ENCODE data around the gene NUP42. TPM values are rescaled to one million over a fixed set of nuclear protein-coding genes. Genes with fewer than 3 reads are reported as not detected.

NUP42 gene
- total RNA-seq, 1 donor from 2014 or later = 36.9 TPM

GRCh38 chr7:23207021-23207420, 25.2 kb downstream of the NUP42 start:
- DNase-seq (ENCODE audit: low read depth) (no peak), FAIRE-seq (no peak)
- Histone ChIP-seq H2AFZ (ENCODE audit: low read depth, low read length) (no peak overlapping the region), H3K36me3 (ENCODE audit: insufficient read depth, low read length) (no peaks in the 10 kb centered on the region), H4K20me1 (ENCODE audit: insufficient read depth, low read length) (no peaks in the 10 kb centered on the region), H3K4me2 (ENCODE audit: low read length) (no peak overlapping the region), H3K27me3 (ENCODE audit: insufficient read depth, low read length) (no peaks in the 10 kb centered on the region), H3K27ac (ENCODE audit: low read depth, low read length) (no peak overlapping the region), H3K4me3 (ENCODE audit: insufficient read depth, low read depth, low read length) (no peak overlapping the region), H3K9me3 (ENCODE audit: insufficient read depth, low read depth, low read length) (peaks cover 2% of the 10 kb centered on the region), H3K4me1 (ENCODE audit: insufficient read depth, low read length) (no peaks in the 10 kb centered on the region), H3K79me2 (ENCODE audit: insufficient read depth, low read length) (no peaks in the 10 kb centered on the region), H3K9ac (ENCODE audit: low read length) (no peak overlapping the region)
- Mint-ChIP-seq H3K9me3 (ENCODE audit: unreplicated experiment) (no peaks in the 10 kb centered on the region), H3K4me1 (ENCODE audit: low read depth, unreplicated experiment) (no peaks in the 10 kb centered on the region), H3K4me3 (ENCODE audit: unreplicated experiment) (no peak overlapping the region), H3K27ac (ENCODE audit: unreplicated experiment) (no peak overlapping the region), H3K36me3 (ENCODE audit: low read depth, unreplicated experiment) (peaks cover 2% of the 10 kb centered on the region), H3K27me3 (ENCODE audit: low read depth, unreplicated experiment) (peaks cover 21% of the 10 kb centered on the region)
- TF ChIP-seq EZH2 (IDR thresholded peaks at IDR 0.05; ENCODE audit: insufficient read depth, low read length) (no peak), CTCF (IDR thresholded peaks at IDR 0.05; ENCODE audit: insufficient read depth, low read depth, low read length) (no peak)

GRCh38 chr7:23207884-23208283, 26.0 kb downstream of the NUP42 start:
- Mint-ChIP-seq H3K9me3 (ENCODE audit: unreplicated experiment) (no peaks in the 10 kb centered on the region), H3K4me3 (ENCODE audit: unreplicated experiment) (no peak overlapping the region), H3K36me3 (ENCODE audit: low read depth, unreplicated experiment) (peaks cover 2% of the 10 kb centered on the region), H3K27ac (ENCODE audit: unreplicated experiment) (no peak overlapping the region), H3K27me3 (ENCODE audit: low read depth, unreplicated experiment) (peaks cover 26% of the 10 kb centered on the region), H3K4me1 (ENCODE audit: low read depth, unreplicated experiment) (no peaks in the 10 kb centered on the region)
- Histone ChIP-seq H3K9me3 (ENCODE audit: insufficient read depth, low read depth, low read length) (peaks cover 2% of the 10 kb centered on the region), H2AFZ (ENCODE audit: low read depth, low read length) (no peak overlapping the region), H3K79me2 (ENCODE audit: insufficient read depth, low read length) (no peaks in the 10 kb centered on the region), H3K27me3 (ENCODE audit: insufficient read depth, low read length) (no peaks in the 10 kb centered on the region), H3K4me1 (ENCODE audit: insufficient read depth, low read length) (no peaks in the 10 kb centered on the region), H3K36me3 (ENCODE audit: insufficient read depth, low read length) (no peaks in the 10 kb centered on the region), H4K20me1 (ENCODE audit: insufficient read depth, low read length) (no peaks in the 10 kb centered on the region), H3K4me2 (ENCODE audit: low read length) (no peak overlapping the region), H3K27ac (ENCODE audit: low read depth, low read length) (no peak overlapping the region), H3K9ac (ENCODE audit: low read length) (no peak overlapping the region), H3K4me3 (ENCODE audit: insufficient read depth, low read depth, low read length) (no peak overlapping the region)
- DNase-seq (ENCODE audit: low read depth) = no peak
- FAIRE-seq = no peak
- TF ChIP-seq EZH2 (IDR thresholded peaks at IDR 0.05; ENCODE audit: insufficient read depth, low read length) = no peak
- no peak for TF ChIP-seq CTCF (IDR thresholded peaks at IDR 0.05; ENCODE audit: insufficient read depth, low read depth, low read length)

- no peak for TF ChIP-seq EZH2 (IDR thresholded peaks at IDR 0.05; ENCODE audit: insufficient read depth, low read length)
- TF ChIP-seq CTCF (IDR thresholded peaks at IDR 0.05; ENCODE audit: insufficient read depth, low read depth, low read length) = no peak
- Mint-ChIP-seq H3K27me3 (ENCODE audit: low read depth, unreplicated experiment) (peaks cover 26% of the 10 kb centered on the region), H3K36me3 (ENCODE audit: low read depth, unreplicated experiment) (peaks cover 2% of the 10 kb centered on the region), H3K27ac (ENCODE audit: unreplicated experiment) (no peak overlapping the region), H3K9me3 (ENCODE audit: unreplicated experiment) (no peaks in the 10 kb centered on the region), H3K4me3 (ENCODE audit: unreplicated experiment) (no peak overlapping the region), H3K4me1 (ENCODE audit: low read depth, unreplicated experiment) (no peaks in the 10 kb centered on the region)
- Histone ChIP-seq H3K4me3 (ENCODE audit: insufficient read depth, low read depth, low read length) (no peak overlapping the region), H3K27ac (ENCODE audit: low read depth, low read length) (no peak overlapping the region), H2AFZ (ENCODE audit: low read depth, low read length) (no peak overlapping the region), H4K20me1 (ENCODE audit: insufficient read depth, low read length) (no peaks in the 10 kb centered on the region), H3K27me3 (ENCODE audit: insufficient read depth, low read length) (no peaks in the 10 kb centered on the region), H3K9me3 (ENCODE audit: insufficient read depth, low read depth, low read length) (peaks cover 2% of the 10 kb centered on the region), H3K4me2 (ENCODE audit: low read length) (no peak overlapping the region), H3K79me2 (ENCODE audit: insufficient read depth, low read length) (no peaks in the 10 kb centered on the region), H3K36me3 (ENCODE audit: insufficient read depth, low read length) (no peaks in the 10 kb centered on the region), H3K9ac (ENCODE audit: low read length) (no peak overlapping the region), H3K4me1 (ENCODE audit: insufficient read depth, low read length) (no peaks in the 10 kb centered on the region)
- FAIRE-seq = no peak
- DNase-seq (ENCODE audit: low read depth) = no peak
Observed at GRCh38 chr7:23208316-23208715, 26.5 kb downstream of the NUP42 start.
